Measurements from ENCODE around the gene FBN2.

DNA sequence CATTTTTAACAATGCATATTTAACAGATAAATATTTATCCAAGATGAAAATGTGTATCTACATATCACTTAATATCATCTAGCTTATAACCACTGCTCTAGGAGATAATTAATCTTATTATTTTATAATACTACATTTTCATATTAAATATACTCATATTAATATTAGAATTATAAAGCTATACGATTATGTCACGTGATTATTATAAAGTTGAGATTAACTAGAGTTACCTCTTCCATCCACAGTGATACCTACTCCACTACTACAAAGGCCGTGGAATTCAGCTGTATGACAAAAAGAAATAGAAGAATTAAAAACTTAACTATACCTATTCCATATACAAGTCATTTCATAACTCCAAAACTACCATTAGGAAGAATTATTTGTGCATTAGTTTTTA is 171.9 kb downstream of the FBN2 start:
- no peak for TF ChIP-seq POLR2A (IDR thresholded peaks at IDR 0.05)
- TF ChIP-seq, protein P1, sequence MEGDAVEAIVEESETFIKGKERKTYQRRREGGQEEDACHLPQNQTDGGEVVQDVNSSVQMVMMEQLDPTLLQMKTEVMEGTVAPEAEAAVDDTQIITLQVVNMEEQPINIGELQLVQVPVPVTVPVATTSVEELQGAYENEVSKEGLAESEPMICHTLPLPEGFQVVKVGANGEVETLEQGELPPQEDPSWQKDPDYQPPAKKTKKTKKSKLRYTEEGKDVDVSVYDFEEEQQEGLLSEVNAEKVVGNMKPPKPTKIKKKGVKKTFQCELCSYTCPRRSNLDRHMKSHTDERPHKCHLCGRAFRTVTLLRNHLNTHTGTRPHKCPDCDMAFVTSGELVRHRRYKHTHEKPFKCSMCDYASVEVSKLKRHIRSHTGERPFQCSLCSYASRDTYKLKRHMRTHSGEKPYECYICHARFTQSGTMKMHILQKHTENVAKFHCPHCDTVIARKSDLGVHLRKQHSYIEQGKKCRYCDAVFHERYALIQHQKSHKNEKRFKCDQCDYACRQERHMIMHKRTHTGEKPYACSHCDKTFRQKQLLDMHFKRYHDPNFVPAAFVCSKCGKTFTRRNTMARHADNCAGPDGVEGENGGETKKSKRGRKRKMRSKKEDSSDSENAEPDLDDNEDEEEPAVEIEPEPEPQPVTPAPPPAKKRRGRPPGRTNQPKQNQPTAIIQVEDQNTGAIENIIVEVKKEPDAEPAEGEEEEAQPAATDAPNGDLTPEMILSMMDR (IDR thresholded peaks at IDR 0.05): no peak
